ENCODE results near the gene NT5M.
A peak's percentile ranks its signal among the peaks of the same experiment; 100 is the strongest.
"Not testable (repeated sequence)": the region's sequence is repeated elsewhere in the genome, so short reads cannot be mapped to it uniquely, and the experiment has no call there.

NT5M gene

DNA sequence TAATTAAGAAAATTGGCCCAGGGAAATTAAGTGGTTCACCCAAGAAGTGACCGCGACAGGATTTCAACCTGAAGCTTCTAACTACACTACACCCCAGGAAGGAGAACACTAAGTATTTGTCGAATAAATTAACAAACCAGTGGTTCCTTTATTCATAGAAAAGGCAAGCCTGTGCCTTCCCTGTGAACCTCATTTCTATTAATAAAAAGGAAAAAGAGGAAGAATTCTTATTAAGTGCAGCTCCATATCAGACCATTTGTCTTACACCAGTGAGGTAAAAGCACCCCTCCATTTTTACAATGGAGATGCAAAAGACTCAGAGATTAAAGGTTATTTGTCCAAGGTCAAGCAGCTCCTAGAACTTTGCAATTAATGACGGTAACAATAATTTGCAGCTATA is 23.9 kb upstream of the NT5M start:
- Histone ChIP-seq H3K9ac (ENCODE audit: low read length) (peak overlapping the region; percentile 100), H3K4me1 (ENCODE audit: control insufficient read depth, insufficient read depth, low read length) (peaks cover 5% of the 10 kb centered on the region; the same call in 1 of the 2 replicates), H3K9me3 (ENCODE audit: control insufficient read depth, insufficient read depth, low read depth, low read length) (no peaks in the 10 kb centered on the region), H3K27me3 (ENCODE audit: control insufficient read depth, insufficient read depth, low read length) (no peaks in the 10 kb centered on the region), H3K36me3 (ENCODE audit: control insufficient read depth, insufficient read depth, low read length) (peaks cover 11% of the 10 kb centered on the region), H3K4me3 (ENCODE audit: low read depth, low read length) (peak overlapping the region; percentile 96), H3K27ac (ENCODE audit: low read depth, low read length) (no peak overlapping the region)

- Histone ChIP-seq H3K27ac (ENCODE audit: low read depth, low read length) (peak within 1 kb of the TSS; percentile 99), H3K36me3 (ENCODE audit: control insufficient read depth, insufficient read depth, low read length) (peaks cover 6% of the 10 kb centered on the region), H3K9me3 (ENCODE audit: control insufficient read depth, insufficient read depth, low read depth, low read length) (no peaks in the 10 kb centered on the region), H3K4me1 (ENCODE audit: control insufficient read depth, insufficient read depth, low read length) (peaks cover 5% of the 10 kb centered on the region; the same call in 1 of the 2 replicates), H3K9ac (ENCODE audit: low read length) (peak within 1 kb of the TSS; percentile 100), H3K27me3 (ENCODE audit: control insufficient read depth, insufficient read depth, low read length) (no peaks in the 10 kb centered on the region), H3K4me3 (ENCODE audit: low read depth, low read length) (peak within 1 kb of the TSS; percentile 96)
These were observed 22.3 kb upstream of the NT5M start, which contains the start of gene COPS3 for GRCh38 chr17:17280613-17281549. Gene COPS3, minus strand, starts transcription at chr17:17281246. Its CDS starts 60 bp downstream, at chr17:17281186.

DNA sequence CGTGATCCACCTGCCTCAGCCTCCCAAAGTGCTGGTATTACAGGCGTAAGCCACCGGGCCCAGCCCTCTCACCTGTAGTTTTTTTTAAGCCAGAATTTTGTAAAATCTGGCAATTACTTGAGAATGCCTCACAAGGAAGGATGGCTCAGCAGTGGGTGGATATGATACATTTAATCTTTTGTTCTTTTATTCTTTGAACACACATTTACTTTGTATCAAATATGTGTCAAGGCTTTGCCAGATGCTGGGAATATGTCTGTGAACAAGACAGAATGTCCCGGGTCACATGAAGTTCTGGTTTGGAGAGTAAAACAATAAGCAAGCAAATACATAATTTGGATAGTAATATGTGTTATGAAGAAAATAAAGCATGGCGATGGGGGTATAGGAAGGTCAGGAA is 17.2 kb upstream of the NT5M start:
- H3K4me3 ChIP-seq (ENCODE audit: low read depth, low read length), result no peak overlapping the region
- H3K4me1 ChIP-seq (ENCODE audit: control insufficient read depth, insufficient read depth, low read length), result no peaks in the 10 kb centered on the region
- H3K27ac ChIP-seq (ENCODE audit: low read depth, low read length), result no peak overlapping the region
- no peak overlapping the region for H3K9ac ChIP-seq (ENCODE audit: low read length)
- H3K27me3 ChIP-seq (ENCODE audit: control insufficient read depth, insufficient read depth, low read length), result no peaks in the 10 kb centered on the region
- no peaks in the 10 kb centered on the region for H3K9me3 ChIP-seq (ENCODE audit: control insufficient read depth, insufficient read depth, low read depth, low read length)
- no peaks in the 10 kb centered on the region for H3K36me3 ChIP-seq (ENCODE audit: control insufficient read depth, insufficient read depth, low read length)

DNA sequence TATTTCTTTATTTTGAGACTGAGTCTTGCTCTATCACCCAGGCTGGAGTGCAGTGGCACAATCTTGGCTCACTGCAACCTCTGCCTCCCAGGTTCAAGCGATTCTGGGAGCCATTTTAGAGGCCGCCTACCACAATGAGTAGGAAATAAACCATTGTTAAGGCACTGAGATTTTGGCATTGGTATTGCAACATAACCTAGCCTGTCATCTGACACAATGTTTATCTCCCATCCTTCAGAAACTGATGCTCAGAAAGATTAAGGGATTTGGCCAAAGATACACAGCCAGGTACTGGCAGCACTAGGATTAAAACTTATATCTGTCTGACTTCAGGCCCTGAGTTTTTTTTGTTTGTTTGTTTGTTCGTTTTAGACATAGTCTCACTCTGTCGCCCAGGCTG is 14.1 kb upstream of the NT5M start:
- no peaks in the 10 kb centered on the region for H3K4me1 ChIP-seq (ENCODE audit: control insufficient read depth, insufficient read depth, low read length)
- H3K27me3 ChIP-seq (ENCODE audit: control insufficient read depth, insufficient read depth, low read length), result no peaks in the 10 kb centered on the region
- no peak overlapping the region for H3K4me3 ChIP-seq (ENCODE audit: low read depth, low read length)
- no peaks in the 10 kb centered on the region for H3K9me3 ChIP-seq (ENCODE audit: control insufficient read depth, insufficient read depth, low read depth, low read length)
- H3K27ac ChIP-seq (ENCODE audit: low read depth, low read length), result no peak overlapping the region
- H3K36me3 ChIP-seq (ENCODE audit: control insufficient read depth, insufficient read depth, low read length), result no peaks in the 10 kb centered on the region
- no peak overlapping the region for H3K9ac ChIP-seq (ENCODE audit: low read length)

DNA sequence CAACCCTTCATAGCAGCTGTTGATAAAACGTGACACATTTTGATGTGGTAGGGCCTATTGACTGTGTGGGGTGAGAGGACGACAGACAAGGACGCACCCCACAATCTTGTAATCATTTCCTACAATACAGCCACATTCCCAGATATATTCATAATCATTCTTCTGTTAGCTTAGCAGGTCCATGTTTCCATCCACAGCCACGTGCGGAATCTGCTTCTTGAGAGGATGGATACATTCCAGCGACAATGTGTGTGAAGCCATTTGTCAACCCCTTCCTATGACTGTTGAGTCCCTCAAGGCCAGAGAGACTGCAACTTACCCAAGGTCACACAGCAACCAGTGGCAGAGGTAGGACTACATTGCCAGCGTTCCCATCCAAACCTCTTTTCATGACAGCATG is 13.5 kb upstream of the NT5M start:
- no peaks in the 10 kb centered on the region for H3K9me3 ChIP-seq (ENCODE audit: control insufficient read depth, insufficient read depth, low read depth, low read length)
- H3K27ac ChIP-seq (ENCODE audit: low read depth, low read length), result no peak overlapping the region
- H3K4me1 ChIP-seq (ENCODE audit: control insufficient read depth, insufficient read depth, low read length), result no peaks in the 10 kb centered on the region
- H3K4me3 ChIP-seq (ENCODE audit: low read depth, low read length), result no peak overlapping the region
- H3K27me3 ChIP-seq (ENCODE audit: control insufficient read depth, insufficient read depth, low read length), result no peaks in the 10 kb centered on the region
- H3K36me3 ChIP-seq (ENCODE audit: control insufficient read depth, insufficient read depth, low read length), result no peaks in the 10 kb centered on the region
- H3K9ac ChIP-seq (ENCODE audit: low read length), result no peak overlapping the region

DNA sequence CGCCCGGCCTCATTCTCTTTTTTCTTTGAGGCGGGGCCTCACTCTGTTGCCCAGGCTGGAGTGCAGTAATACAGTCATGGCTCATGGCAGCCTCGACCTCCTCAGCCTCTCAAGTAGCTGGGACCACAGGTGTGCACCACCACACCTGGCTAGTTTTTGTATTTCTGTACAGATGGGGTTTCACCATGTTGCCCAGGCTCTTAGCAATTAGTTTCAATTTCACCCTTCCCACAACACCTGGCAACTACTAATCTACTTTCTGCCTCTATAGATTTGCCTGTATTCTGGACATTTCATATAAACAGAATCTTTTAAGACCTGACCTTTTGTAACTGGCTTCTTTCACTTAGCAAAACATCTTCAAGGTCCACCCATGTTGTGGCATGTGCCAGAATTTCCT is 8.0 kb upstream of the NT5M start:
- H3K27ac ChIP-seq (ENCODE audit: low read depth, low read length), result no peak overlapping the region
- H3K4me1 ChIP-seq (ENCODE audit: control insufficient read depth, insufficient read depth, low read length), result peaks cover 4% of the 10 kb centered on the region
- no peaks in the 10 kb centered on the region for H3K27me3 ChIP-seq (ENCODE audit: control insufficient read depth, insufficient read depth, low read length)
- H3K4me3 ChIP-seq (ENCODE audit: low read depth, low read length), result no peak overlapping the region
- no peaks in the 10 kb centered on the region for H3K36me3 ChIP-seq (ENCODE audit: control insufficient read depth, insufficient read depth, low read length)
- H3K9ac ChIP-seq (ENCODE audit: low read length), result no peak overlapping the region
- H3K9me3 ChIP-seq (ENCODE audit: control insufficient read depth, insufficient read depth, low read depth, low read length), result no peaks in the 10 kb centered on the region

DNA sequence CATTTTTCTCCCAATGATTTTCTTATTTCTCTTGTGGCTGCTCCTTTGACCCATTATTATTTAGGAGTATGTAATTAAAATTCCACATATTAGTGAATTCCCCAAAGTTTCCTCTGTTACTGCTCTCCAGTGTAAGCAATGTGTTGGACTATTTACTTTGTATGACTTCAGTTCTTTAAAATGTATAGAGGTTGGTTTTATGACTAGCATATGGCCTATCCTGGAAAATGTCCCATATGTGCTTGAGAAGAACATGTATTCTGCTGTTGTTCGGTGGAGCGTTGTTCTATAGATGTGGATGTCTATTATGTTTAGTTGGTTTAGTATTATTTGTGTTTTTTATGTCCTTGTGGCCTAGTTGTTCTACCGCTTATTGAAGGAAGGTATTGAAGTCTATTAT is 6.0 kb upstream of the NT5M start:
- no peak overlapping the region for H3K27ac ChIP-seq (ENCODE audit: low read depth, low read length)
- no peak overlapping the region for H3K4me3 ChIP-seq (ENCODE audit: low read depth, low read length)
- no peaks in the 10 kb centered on the region for H3K27me3 ChIP-seq (ENCODE audit: control insufficient read depth, insufficient read depth, low read length)

DNA sequence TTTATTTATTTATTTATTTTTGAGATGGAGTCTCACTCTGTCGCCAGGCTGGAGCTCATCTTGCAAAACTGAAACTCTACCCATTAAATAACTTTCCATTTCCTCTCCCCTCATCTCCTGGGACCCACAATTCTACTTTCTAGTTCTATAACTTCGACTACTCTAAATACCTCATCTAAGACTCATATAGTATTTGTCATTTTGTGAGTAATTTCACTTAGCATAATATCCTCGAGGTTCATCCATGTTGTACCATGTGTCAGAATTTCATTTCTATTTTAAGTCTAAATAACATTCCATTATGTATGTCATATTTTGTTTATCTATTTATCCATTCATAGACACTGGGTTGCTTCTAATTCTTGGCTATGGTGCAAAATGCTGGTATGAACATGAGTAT is 5.1 kb upstream of the NT5M start:
- Histone ChIP-seq H3K9me3 (ENCODE audit: control insufficient read depth, insufficient read depth, low read depth, low read length) (no peaks in the 10 kb centered on the region), H3K27me3 (ENCODE audit: control insufficient read depth, insufficient read depth, low read length) (no peaks in the 10 kb centered on the region), H3K27ac (ENCODE audit: low read depth, low read length) (no peak overlapping the region), H3K9ac (ENCODE audit: low read length) (no peak overlapping the region), H3K4me1 (ENCODE audit: control insufficient read depth, insufficient read depth, low read length) (peaks cover 11% of the 10 kb centered on the region), H3K4me3 (ENCODE audit: low read depth, low read length) (no peak overlapping the region), H3K36me3 (ENCODE audit: control insufficient read depth, insufficient read depth, low read length) (no peaks in the 10 kb centered on the region)

More for the DNA sequence above, 6.0 kb upstream of the NT5M start:
- Histone ChIP-seq H3K9ac (ENCODE audit: low read length) (no peak overlapping the region), H3K4me1 (ENCODE audit: control insufficient read depth, insufficient read depth, low read length) (peaks cover 8% of the 10 kb centered on the region), H3K36me3 (ENCODE audit: control insufficient read depth, insufficient read depth, low read length) (no peaks in the 10 kb centered on the region), H3K9me3 (ENCODE audit: control insufficient read depth, insufficient read depth, low read depth, low read length) (no peaks in the 10 kb centered on the region)

- Histone ChIP-seq H3K4me3 (ENCODE audit: low read depth, low read length) (peak overlapping the region; percentile 80), H3K27ac (ENCODE audit: low read depth, low read length) (no peak overlapping the region), H3K4me1 (ENCODE audit: control insufficient read depth, insufficient read depth, low read length) (peaks cover 21% of the 10 kb centered on the region), H3K36me3 (ENCODE audit: control insufficient read depth, insufficient read depth, low read length) (no peaks in the 10 kb centered on the region), H3K27me3 (ENCODE audit: control insufficient read depth, insufficient read depth, low read length) (peaks cover 16% of the 10 kb centered on the region), H3K9ac (ENCODE audit: low read length) (peak overlapping the region; percentile 43), H3K9me3 (ENCODE audit: control insufficient read depth, insufficient read depth, low read depth, low read length) (no peaks in the 10 kb centered on the region)
These were observed 2.3 kb upstream of the NT5M start for GRCh38 chr17:17300624-17301568.

GRCh38 chr17:17301659-17302058 is 1.5 kb upstream of the NT5M start:
- not testable (repeated sequence) for H3K27ac ChIP-seq (ENCODE audit: low read depth, low read length); H3K9ac ChIP-seq (ENCODE audit: low read length); H3K9me3 ChIP-seq (ENCODE audit: control insufficient read depth, insufficient read depth, low read depth, low read length); H3K36me3 ChIP-seq (ENCODE audit: control insufficient read depth, insufficient read depth, low read length)
- H3K27me3 ChIP-seq (ENCODE audit: control insufficient read depth, insufficient read depth, low read length), result peaks cover 16% of the 10 kb centered on the region
- peaks cover 17% of the 10 kb centered on the region for H3K4me1 ChIP-seq (ENCODE audit: control insufficient read depth, insufficient read depth, low read length)
- H3K4me3 ChIP-seq (ENCODE audit: low read depth, low read length), result peak overlapping the region; percentile 80
